GM03348 (cell line): ENCODE results near the gene SPON1.
"Not testable (repeated sequence)": the region's sequence is repeated elsewhere in the genome, so short reads cannot be mapped to it uniquely, and the experiment has no call there.

Source experiments
- DNase-seq: peaks from one replicate; pipeline ENCODE4 v3.0.0; 2012; ENCODE audit warnings: low spot score

The SPON1 gene

DNA sequence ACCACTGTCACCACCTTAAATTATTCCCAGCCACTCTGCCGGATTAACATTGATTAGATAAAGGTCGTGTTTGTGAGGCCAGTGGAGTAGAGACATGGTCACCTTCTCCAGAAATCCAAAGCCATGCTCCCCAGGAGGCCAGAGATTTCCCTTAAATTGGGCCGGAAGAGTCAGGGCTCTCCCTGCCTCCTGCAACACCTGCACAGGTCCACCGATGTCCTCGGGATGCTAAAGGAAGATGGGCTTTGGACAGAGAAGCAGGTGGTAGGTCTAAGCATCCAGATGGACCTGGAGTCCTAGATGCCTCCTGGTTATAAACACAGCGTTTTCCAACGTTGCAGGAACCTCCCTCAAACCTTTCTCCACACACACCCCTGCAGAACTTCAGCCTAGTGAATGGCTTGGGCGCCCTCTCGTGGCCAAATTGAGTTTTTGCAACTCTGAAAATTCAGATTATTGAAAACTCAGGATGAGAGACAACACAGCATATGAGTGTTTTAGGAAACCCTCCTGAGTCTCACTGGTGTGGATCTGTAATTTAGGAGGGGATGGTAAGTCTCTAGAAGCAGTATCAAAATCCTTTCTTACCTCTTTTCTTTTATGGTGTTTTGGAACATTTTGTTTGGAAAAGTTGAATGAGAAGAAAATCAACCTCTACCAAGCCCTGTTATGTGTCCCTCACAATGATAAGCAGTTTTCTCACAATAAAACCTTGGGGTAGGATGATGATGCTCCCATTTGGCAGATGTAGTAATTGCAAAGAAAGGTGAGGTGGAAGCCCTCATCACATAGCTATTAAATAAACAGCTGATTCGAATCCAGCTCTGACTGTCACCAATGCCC lies 286.8 kb downstream of the SPON1 start:
- peak; percentile 70 for DNase-seq

DNA sequence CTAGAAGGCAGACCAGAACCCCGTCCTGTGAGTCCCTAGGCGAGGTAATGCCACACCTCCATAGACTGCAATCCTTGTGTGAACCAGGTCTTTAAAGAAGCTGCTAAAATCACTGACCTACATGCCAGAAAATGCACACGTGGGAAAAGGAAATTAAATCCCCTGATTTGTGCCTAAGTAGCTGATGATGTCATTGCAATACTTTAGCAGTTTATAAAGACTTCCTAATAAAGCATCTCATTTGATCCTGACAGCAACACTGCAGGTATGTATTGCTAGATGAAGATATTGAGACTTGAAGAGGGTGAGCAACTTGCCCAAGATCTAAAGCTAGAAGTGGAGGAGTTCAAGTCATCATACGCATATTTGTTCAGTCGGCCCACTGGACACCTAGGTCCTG lies 289.2 kb downstream of the SPON1 start:
- no peak for DNase-seq

DNA sequence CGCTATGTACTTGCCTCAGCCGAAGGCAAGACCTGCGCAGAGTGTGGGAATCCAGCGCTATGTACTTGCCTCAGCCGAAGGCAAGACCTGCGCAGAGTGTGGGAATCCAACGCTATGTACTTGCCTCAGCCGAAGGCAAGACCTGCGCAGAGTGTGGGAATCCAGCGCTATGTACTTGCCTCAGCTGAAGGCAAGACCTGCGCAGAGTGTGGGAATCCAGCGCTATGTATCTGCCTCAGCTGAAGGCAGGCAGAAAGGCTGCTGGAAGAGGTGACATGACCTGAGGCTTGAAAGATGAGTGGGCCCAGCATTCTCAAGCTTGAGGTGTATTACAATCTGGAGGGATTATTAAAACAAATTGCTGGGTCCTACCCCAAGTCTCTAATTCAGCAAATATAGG lies 290.0 kb downstream of the SPON1 start:
- DNase-seq, result not testable (repeated sequence)

DNA sequence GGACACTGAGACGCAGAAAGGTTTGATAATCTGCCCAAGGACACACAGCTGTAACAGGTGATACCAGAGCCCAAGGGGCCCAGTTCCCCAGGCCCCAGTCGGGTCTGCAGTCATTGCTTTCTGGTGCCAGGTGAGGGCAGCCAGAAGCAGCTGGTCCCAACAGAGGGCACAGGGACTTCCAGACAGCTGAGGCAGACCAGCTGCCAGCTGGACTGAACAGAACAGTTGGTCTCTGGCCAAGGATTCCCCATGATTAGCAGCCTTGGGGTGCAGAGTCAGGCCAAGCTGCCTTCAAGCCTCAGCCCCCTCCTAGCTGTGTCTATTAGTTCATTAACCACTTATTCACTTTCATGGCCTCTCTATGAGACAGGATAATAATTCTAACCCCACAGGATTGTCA lies 290.9 kb downstream of the SPON1 start:
- no peak for DNase-seq

DNA sequence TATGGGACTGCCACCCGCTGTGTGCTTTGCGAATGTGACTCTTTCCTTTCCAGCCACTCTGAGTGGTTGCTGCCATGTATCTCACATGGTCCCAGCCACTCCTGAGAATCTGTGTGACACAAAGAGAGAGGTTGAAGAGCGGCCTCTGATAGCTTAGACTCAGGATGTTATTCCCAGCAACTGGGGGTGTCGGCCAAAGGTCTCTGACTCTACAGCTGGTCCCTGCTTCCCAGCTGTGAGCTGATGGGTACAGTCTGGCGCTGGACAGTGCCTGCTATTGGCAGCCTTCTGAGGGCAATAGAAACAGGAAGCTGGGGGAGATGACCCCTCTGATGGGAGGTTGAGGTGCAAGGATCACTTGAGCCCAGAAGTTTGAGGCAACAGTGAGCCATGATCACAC lies 291.3 kb downstream of the SPON1 start:
- no peak for DNase-seq

DNA sequence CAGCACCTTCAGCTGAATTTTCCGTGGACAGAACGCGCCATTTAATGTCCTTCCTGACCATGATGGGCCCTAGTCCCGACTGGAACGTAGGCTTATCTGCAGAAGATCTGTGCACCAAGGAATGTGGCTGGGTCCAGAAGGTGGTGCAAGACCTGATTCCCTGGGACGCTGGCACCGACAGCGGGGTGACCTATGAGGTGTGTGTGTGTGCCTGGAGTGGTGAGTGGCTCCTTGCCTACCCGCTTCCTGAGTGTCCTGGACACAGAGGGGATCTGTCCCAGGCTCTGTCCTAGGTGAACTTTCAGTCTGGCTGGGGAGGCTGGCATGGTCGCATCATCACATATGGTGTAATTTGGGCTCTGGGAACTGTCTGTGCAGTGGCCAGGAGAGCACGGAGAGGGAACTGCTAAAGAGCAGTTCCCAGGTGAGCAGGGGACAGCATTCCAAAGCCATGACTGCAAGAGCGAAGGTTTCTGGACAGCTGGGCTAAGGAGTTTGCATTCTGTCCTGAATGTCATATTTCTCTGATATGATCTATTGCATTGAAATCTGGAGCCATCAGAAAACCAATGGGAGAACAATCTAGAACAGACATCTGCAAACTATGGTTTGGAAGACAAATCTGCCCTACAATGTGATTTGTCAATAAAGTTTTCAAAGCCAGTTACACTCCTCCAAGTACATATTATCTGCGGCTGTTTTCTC lies 292.2 kb downstream of the SPON1 start:
- DNase-seq, result no peak

DNA sequence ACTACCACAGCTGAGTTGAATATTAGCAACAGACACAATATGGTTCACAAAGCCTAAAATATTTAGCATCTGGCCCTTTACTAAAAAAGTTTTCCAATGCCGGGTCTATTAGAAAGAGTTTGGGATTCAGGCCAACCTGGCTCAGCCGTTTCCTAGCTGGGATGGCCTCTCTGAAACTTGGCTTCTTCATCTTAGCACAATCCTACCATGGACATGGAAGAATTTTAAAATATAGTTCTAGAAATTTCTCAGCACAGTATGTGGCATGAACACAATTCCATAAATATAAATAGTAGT lies 292.7 kb downstream of the SPON1 start:
- no peak for DNase-seq

DNA sequence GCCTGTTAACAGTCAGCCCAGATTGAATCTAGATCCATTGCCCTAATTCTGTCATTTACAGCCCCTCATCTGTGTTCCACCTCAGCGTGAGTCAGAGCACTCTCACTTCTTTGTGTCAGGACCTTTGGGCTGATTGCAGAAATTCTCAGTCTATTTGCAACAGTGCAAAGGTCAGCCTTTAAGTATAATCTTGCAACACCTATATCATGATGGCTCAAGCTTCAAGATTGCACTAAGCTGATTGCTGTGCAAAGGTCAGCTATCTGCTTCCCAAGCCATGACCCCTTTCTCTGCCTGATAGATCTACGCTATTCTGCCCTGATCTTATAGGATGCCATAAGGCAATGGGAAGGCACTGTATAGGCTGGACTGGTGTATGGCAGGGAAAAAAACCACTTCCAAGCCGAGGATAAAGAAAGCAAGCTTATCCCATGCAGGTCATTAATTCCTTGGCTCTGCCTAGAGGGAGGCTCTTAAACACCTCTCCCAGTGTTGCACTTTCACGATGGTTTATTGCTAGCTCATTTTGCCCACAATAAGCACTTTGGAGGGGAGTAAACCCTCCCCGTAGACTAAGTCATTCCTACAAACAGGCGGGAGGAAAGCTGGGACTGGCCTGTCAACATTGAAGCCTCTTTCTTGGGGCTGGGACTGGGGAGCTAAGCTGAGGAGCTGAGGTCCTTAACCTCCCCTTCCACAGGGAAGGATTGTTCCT lies 295.9 kb downstream of the SPON1 start:
- DNase-seq, result no peak

DNA sequence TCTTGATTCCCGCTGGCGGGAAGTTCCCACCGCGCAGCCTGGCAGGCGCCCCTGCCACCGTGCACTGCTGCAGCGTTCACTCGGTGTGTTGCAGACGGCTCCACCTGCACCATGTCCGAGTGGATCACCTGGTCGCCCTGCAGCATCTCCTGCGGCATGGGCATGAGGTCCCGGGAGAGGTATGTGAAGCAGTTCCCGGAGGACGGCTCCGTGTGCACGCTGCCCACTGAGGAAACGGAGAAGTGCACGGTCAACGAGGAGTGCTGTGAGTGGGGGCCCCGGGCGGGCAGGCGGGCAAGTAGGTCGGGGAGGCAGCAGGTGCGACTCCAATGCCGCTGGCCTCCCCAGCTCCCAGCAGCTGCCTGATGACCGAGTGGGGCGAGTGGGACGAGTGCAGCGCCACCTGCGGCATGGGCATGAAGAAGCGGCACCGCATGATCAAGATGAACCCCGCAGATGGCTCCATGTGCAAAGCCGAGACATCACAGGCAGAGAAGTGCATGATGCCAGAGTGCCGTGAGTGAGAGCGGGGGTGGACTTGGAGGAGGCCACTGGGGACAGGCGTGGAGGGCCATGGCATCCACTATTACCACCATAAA lies 296.8 kb downstream of the SPON1 start:
- no peak for DNase-seq

DNA sequence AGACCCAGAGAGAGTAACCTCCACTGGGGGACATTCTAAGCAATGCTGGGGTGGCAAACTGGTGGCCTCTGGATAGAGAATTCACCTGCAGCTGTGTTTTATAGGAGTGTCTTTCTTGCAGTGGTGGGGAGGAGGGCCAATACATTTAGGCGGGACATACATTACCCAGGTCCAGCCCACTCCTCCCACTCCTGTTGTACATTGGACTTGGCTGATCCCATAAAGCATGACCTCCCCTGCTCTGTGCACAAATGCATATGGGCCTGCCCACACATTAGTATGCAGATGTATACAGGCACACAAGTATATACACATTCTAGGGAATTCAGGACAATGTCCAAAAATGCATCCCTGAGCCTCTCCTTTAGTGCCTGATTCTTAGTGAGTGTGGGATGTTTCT lies 297.4 kb downstream of the SPON1 start:
- DNase-seq, result no peak

DNA sequence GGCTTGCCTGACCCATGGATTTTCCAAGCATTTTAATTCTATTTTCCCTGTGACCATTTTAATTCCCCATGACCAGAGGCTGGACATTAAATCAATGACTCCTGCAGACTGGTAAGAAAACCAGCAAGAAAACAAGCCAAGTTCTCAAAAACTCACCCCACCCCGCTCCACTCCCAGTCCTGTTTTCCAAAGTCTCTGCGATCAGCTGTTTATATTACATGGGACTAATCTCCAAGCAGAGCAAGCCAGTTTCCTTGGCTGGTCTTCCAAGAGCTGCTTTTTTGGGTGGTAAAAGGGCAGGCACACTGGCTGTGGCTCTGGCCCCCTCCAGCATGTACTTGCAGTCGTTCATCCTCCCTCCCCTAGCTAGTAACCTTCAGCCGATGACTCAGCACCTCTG lies 298.5 kb downstream of the SPON1 start:
- DNase-seq, result no peak

DNA sequence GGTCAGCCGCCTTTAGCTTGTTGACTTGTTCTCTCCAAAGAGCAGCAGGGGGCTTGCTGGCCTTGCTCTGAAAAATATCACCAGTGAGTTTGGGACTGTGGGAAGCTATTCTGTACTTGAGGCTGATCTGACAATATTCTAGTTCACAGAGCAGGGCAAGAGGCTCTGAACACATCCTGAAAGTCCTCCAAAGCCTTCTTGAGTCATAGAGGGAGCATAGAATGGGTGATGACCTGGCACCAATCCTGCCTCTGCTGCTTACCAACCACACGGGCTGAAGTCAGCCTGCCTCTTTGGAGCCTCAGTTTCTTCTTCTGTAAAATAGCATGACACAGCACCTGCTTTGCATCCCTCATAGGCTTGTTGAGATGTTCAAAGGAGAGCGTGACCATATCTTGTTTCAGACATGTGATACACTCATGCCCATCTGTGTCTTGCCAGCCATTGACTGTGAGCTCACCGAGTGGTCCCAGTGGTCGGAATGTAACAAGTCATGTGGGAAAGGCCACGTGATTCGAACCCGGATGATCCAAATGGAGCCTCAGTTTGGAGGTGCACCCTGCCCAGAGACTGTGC lies 299.8 kb downstream of the SPON1 start:
- no peak for DNase-seq

DNA sequence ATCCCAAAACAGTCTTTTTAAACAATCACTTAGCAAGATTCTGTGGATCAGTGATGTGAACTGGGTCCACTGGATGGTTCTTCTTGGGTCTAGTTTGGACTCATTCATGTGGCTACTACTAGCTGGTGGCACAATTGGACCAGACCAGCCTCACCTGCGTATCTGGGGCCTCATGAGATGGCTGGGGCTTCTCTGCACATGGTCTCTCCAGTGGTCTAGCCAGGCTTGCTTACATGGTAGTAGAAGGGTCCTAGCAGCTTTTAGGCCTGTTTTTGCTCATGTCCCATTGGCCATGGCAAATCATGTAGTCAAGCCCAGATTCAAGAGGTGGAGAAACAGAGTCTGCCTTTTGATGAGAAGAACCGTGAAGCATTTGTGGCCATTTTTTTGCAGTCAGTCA lies 302.4 kb downstream of the SPON1 start:
- no peak for DNase-seq

DNA sequence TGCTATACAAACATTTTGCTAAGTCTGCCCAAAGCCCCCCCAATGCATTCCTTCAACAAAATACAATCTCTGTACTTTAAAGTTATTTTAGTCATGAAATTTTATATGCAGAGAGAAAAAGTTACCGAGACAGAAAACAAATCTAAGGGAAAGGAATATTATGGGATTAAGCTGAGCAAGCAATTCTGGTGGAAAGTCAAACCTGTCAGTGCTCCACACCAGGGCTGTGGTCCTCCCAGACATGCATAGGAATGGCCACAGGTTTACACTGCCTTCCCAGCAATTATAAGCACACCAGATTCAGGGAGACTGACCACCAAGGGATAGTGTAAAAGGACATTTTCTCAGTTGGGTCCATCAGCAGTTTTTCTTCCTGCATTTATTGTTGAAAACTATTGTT lies 304.1 kb downstream of the SPON1 start:
- no peak for DNase-seq

DNA sequence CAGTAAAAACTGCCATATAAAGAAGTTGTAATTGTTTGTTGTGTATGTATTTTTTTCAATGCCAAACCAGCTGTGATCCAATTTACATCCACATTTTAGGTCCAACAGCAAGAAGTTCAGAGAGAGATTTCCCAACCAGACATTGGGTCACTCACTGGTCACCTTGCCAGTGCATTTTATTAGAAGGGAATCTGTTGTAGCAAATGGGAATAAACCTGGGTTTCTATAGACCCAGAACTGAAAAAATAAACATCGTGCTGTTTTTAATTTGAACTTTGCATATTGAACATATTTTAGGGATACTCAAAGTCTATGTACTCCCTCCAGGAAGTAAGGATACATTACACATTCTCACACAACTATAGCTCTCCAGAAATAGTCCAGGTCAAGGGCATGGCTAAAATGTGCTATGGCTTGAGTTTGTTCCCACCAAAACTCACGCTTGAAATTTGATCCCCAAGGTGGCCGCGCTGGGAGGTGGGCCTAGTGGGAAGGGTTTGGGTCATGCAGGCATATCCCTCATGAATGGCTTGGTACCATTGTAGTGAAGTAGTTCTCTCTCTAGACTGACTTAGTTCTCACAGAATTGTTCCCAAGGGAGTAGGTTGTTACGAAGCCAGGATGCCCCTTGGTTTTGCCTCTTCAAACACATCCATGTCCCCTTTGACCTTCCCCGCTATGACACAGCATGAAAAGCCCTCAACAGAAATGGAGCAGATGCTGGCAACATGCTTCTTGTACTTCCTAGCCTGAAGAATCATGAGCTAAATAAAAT lies 305.5 kb downstream of the SPON1 start:
- DNase-seq, result no peak

DNA sequence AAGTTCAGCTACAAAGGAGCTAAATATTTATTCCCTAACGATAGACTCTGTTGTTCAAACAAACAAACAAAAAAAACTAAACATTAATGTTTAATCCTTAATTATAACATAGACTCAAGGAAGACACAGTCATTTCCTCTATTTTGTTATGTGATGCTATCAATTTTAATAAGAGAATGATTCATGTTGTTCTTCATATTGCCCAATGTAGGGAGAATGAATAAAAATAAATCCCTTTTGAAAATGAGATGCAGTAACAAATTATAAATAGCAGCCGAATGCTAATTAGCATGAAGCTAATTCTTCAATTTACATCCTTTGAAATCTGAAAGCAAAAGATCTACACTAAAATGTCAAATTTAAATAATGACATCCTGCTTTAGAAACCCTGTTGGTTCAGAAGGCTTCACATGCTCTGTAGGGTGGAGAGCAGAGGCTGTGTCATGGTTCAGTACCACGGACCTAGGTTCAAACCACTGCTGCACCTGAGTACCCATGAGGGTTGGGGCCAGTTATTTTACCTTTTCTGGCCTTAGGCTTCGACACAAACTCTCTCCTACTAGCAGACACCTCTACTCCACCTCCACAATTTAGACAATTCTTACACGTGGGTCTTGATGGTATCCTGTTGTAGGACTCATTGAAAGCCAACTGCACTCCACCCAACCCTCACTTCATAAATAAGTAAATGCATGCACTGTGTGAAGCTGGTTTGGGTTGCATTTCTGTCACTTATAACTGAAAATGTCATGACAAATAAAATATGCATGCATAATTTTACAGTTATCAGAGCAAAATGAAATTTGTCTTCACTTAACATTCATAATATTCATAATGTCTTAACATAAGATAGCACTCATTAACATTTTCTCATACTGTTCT lies 307.4 kb downstream of the SPON1 start:
- DNase-seq, result no peak

DNA sequence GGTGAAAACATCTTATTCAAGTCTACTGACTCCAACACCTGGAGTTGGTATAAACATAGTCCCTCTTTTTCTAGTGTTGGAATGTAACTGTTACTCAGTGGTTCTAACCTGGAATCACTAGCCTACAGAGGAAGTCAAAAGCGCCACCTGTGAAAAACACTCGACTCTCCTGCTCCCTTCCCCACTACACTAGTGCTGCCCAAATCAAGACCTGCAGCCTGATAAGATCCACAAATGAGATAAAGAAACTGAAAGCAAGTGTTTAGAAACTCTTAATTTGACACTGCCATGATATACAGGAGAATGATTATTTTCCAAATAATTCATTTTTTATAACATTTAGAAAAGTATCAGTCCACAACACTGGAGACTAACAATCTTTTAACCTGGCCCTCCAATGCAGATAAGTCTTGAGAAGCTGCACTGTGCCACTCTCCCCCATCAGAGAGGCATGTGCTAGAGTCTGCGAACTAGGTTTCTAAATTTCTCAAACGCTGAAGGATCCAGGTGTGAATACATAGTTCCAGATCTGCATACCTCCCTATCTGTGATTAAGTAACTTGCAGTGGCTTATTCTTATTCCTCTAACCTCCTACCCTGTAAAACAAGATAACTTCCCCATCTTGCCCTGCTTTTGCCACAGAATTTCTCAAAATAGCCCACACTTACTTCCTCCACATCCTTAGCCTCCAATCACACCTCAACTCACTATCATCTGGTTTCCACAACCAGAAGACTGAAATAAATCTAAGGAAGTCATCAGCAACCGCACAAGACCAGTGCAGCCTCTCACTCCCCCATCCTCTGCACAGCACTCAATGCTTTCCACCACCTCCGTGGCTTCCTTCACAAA lies 308.4 kb downstream of the SPON1 start:
- no peak for DNase-seq

DNA sequence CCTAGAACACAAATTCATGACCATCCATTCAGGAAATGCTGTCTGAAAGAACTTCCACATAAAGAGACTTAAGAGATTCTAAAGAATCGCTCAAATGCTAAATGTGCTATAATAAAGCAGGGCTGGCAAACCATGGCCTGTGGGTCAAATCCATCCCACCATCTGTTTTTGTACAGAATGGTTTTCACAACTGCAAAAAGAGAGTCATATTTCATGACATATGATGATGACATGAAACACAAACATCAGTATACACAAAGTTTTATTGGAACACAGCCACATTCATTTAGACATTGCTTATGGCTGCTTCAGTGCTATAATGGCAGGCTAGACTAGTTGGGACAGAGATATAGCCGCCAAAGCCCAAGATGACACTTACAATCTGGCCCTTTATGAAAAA lies 311.4 kb downstream of the SPON1 start:
- no peak for DNase-seq

DNA sequence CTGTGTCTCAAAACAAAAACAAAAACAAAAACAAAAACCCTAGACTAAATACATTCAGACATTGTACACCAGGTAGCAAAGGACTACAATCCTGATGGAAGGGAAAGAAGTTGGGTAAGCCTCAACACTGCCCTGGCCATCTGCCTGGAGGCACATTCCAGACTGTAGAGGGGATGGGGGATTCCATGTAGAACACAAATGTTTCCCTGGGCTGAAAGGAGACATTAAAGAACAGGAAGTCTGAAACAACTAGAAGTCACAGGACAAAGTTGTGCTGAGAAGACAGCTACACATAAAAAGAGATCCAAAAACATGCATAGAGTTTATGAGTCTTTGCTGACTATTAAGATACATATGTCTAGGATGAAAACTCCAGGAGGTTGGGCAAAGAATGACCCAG lies 312.6 kb downstream of the SPON1 start:
- DNase-seq, result no peak

DNA sequence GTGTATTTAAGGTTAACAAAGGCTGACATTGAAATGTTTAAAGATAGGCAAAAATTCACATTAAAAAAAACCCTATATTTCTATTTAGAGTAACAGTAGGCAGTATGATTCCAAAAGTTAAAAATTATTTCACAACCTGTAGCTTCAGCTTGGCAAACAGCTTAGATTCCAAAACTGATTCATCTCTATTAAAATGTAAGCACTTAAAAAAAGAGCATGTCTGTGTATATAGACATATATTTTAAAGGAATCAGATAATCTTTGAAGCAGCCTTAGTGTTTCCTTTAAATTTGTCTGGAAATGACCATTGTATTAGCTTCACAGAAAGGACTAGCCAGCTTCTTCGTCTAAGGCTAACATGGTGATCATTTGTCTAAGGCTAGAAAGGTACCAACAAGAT lies 316.3 kb downstream of the SPON1 start:
- not testable (repeated sequence) for DNase-seq
